ENCODE data around the gene PIP4K2A. TPM values are rescaled to one million over a fixed set of nuclear protein-coding genes. Genes with fewer than 3 reads are reported as not detected.
"Not testable (repeated sequence)": the region's sequence is repeated elsewhere in the genome, so short reads cannot be mapped to it uniquely, and the experiment has no call there.

PIP4K2A gene
- total and polyA plus RNA-seq, 5 donors = 10.1 to 31.7 (median 22.6) TPM

DNA sequence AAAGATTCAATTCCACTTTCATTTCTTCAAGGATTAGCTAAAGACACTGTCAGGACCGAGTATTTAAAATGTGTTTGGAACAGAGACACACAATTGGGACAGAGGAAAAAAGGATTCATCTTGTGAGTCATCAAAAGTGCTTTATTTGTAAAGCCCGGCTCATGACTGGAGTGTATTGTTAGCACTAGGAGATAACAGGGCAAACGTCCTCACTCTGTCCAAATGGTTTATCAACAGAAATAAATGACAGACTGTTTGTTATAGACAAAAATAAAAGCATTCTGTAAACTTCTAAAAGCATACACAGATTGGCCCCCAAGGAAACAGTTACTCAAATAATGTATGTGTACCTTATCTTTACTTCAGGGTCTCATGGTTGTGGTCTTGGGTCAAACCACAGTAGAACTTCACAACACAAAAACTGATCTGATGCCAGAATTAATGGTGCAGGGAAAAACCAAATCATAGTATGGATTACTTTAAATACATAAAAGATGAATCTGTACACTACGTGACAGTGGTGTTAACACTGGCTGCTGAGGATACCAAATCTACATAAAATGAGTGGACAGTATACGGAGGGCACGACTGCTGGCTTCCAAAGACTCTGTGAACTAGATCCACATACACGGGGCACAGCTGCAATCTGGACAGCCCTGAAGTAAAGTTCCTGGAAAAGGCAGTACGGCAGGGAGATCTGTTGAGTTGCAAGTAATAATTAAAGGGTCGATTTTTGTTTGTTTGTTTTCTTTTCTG lies 179.4 kb downstream of the PIP4K2A start:
- WGBS = 63% methylated on average over 9 of the region's 9 CpGs
- intact Hi-C loops (cut with DNase I) = no loop called here
- Histone ChIP-seq H3K4me3 (ENCODE audit: low read length) (no peak overlapping the region), H3K27ac (ENCODE audit: low read length) (no peak overlapping the region), H3K4me1 (ENCODE audit: control insufficient read depth, insufficient read depth, low read length) (peaks cover 8% of the 10 kb centered on the region), H3K9me3 (ENCODE audit: control insufficient read depth, low read length) (no peaks in the 10 kb centered on the region), H3K27me3 (ENCODE audit: control insufficient read depth, insufficient read depth) (no peaks in the 10 kb centered on the region)
- DNase-seq = no peak
- ATAC-seq = peak; percentile 65 to 67

DNA sequence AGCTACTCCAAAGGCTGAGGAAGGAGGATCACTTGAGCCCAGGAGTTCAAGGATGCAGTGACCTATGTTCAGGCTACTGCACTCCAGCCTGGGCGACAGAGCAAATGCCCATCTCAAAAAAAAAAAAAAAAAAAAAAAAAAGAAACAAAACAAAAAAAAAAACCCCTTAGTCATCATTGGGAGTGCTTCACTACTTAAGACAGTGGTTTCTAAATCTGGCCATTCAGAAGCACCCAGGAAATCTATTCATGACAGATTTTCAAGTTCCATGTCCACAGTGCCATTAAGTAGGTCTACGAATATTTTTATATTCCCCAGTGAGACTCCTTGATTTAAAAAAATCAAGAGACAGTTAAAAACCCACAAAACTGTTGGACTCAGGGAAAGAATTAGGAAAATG lies 182.9 kb downstream of the PIP4K2A start:
- no peak for ATAC-seq
- H3K4me3 ChIP-seq (ENCODE audit: low read length) = no peak overlapping the region
- no peak overlapping the region for H3K27ac ChIP-seq (ENCODE audit: low read length)
- 86% methylated on average over 2 of the region's 2 CpGs for WGBS
- no peak for DNase-seq
- intact Hi-C loops (cut with DNase I) = no loop called here
- no peaks in the 10 kb centered on the region for H3K9me3 ChIP-seq (ENCODE audit: control insufficient read depth, low read length)
- H3K4me1 ChIP-seq (ENCODE audit: control insufficient read depth, insufficient read depth, low read length) = peaks cover 4% of the 10 kb centered on the region
- no peaks in the 10 kb centered on the region for H3K27me3 ChIP-seq (ENCODE audit: control insufficient read depth, insufficient read depth)

DNA sequence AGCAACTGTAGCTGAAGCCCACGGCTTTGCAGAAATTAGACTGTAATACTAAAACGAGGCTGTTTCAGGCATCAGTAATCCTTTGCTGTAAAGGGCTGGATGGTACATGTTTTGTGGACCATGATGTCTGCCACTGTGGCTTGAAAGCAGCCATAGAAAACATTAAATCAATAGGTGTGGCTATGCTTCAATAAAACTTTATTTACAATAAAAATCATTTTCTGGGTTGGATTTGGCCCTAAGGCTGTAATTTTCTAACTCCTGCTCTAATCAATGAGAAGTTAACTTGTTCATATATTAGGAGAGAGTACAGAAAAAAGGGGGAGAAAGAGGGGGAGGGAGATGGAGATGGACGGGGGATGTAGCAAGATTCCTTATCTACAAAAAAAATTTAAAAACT lies 183.4 kb downstream of the PIP4K2A start:
- DNase-seq = no peak
- ATAC-seq = no peak
- Histone ChIP-seq H3K4me1 (ENCODE audit: control insufficient read depth, insufficient read depth, low read length) (peaks cover 4% of the 10 kb centered on the region), H3K4me3 (ENCODE audit: low read length) (no peak overlapping the region), H3K9me3 (ENCODE audit: control insufficient read depth, low read length) (no peaks in the 10 kb centered on the region), H3K27me3 (ENCODE audit: control insufficient read depth, insufficient read depth) (no peaks in the 10 kb centered on the region), H3K27ac (ENCODE audit: low read length) (no peak overlapping the region)
- WGBS = 80% methylated on average over 3 of the region's 3 CpGs
- intact Hi-C loops (cut with DNase I) = no loop called here

DNA sequence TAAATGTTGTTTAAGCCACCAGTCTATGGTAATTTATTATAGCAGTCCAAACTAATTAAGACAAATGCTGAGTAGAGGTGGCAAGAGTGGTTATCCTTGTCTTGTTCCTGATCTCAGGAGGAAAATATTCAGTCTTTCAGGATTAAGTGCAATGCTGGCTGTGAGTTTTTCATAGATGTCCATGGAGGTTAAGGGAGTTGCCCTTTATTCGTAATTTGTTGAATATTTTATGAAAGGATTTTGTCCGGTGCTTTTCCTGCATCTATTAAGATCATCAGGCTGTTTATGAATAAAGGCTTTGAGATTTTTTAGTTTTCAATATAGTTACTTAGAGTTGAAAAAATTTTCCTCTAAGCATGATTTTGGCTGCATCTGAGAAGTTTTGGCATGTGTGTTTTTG lies 186.9 kb downstream of the PIP4K2A start:
- no peaks in the 10 kb centered on the region for H3K9me3 ChIP-seq (ENCODE audit: control insufficient read depth, low read length)
- intact Hi-C loops (cut with DNase I) = no loop called here

DNA sequence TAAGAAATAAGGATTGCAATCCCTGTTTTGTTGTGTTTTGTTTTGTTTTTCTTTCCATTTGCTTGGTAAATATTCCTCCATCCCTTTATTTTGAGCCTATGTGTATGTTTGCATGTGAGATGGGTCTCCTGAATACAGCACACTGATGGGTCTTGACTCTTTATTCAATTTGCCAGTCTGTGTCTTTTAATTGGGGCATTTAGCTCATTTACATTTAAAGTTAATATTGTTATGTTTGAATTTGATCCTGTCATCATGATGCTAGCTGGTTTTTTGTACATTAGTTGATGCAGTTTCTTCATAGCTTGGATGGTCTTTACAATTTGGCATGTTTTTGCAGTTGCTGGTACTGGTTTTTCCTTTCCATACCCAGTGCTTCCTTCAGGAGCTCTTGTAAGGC lies 190.0 kb downstream of the PIP4K2A start:
- H3K9me3 ChIP-seq (ENCODE audit: control insufficient read depth, low read length); H3K27ac ChIP-seq (ENCODE audit: low read length); intact Hi-C loops (cut with DNase I); H3K4me1 ChIP-seq (ENCODE audit: control insufficient read depth, insufficient read depth, low read length); ATAC-seq; DNase-seq; H3K27me3 ChIP-seq (ENCODE audit: control insufficient read depth, insufficient read depth); H3K4me3 ChIP-seq (ENCODE audit: low read length): not testable (repeated sequence)

More for the DNA sequence above, 186.9 kb downstream of the PIP4K2A start:
- DNase-seq (no peak), ATAC-seq (no peak)
- Histone ChIP-seq H3K4me1 (ENCODE audit: control insufficient read depth, insufficient read depth, low read length) (no peaks in the 10 kb centered on the region), H3K27me3 (ENCODE audit: control insufficient read depth, insufficient read depth) (no peaks in the 10 kb centered on the region), H3K4me3 (ENCODE audit: low read length) (no peak overlapping the region), H3K27ac (ENCODE audit: low read length) (no peak overlapping the region)
- 89% methylated on average over 2 of the region's 2 CpGs for WGBS

DNA sequence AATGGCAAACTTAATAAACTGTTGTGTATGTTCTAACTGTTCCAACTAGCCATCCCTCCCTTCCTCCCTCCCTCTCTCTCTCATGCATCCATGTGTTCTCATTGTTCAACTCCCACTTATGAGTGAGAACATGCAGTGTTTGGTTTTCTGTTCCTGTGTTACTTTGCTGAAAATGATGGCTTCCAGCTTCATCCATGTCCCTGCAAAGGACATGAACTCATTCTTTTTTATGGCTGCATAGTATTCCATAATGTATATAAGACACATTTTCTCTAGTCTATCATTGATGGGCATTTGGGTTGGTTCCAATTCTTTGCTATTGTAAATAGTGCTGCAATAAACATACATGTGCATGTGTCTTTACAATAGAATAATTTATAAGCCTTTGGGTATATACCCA lies 193.7 kb downstream of the PIP4K2A start:
- H3K27ac ChIP-seq (ENCODE audit: low read length); H3K9me3 ChIP-seq (ENCODE audit: control insufficient read depth, low read length); intact Hi-C loops (cut with DNase I); ATAC-seq; H3K27me3 ChIP-seq (ENCODE audit: control insufficient read depth, insufficient read depth); DNase-seq; H3K4me3 ChIP-seq (ENCODE audit: low read length); H3K4me1 ChIP-seq (ENCODE audit: control insufficient read depth, insufficient read depth, low read length): not testable (repeated sequence)

- 54% methylated on average over 3 of the region's 3 CpGs for WGBS
- H3K27me3 ChIP-seq (ENCODE audit: control insufficient read depth, insufficient read depth) = no peaks in the 10 kb centered on the region
- no peak for ATAC-seq
Observed at GRCh38 chr10:22518167-22518724, 196.1 kb downstream of the PIP4K2A start.

DNA sequence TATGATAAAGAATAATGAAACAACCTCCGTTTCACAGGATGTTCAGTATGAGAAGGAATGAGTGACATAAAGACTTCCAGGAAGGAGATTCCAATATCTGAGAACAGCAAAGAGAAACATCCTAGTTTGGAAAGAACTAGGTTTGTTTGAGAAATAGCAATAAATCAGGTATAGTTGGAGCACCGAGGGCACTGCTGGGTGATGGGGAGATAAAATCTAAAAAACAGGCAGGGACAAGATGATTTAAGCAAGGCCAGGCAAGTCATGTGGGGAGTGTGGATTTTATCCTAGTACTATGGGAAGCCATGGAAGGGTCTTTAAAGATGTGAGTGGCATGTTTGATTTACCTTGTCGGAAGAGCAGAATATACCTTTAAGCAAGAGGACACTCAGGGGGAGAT lies 199.4 kb downstream of the PIP4K2A start:
- DNase-seq = no peak
- no peak overlapping the region for H3K4me3 ChIP-seq (ENCODE audit: low read length)
- 80% methylated on average over 3 of the region's 3 CpGs for WGBS
- no peaks in the 10 kb centered on the region for H3K4me1 ChIP-seq (ENCODE audit: control insufficient read depth, insufficient read depth, low read length)
- H3K9me3 ChIP-seq (ENCODE audit: control insufficient read depth, low read length) = no peaks in the 10 kb centered on the region
- no peak overlapping the region for H3K27ac ChIP-seq (ENCODE audit: low read length)
- intact Hi-C loops (cut with DNase I) = no loop called here
- no peak for ATAC-seq
- H3K27me3 ChIP-seq (ENCODE audit: control insufficient read depth, insufficient read depth) = no peaks in the 10 kb centered on the region

More at GRCh38 chr10:22518167-22518724, 196.1 kb downstream of the PIP4K2A start:
- Histone ChIP-seq H3K9me3 (ENCODE audit: control insufficient read depth, low read length) (no peaks in the 10 kb centered on the region), H3K4me3 (ENCODE audit: low read length) (no peak overlapping the region), H3K4me1 (ENCODE audit: control insufficient read depth, insufficient read depth, low read length) (no peaks in the 10 kb centered on the region), H3K27ac (ENCODE audit: low read length) (no peak overlapping the region)
- intact Hi-C loops (cut with DNase I) = no loop called here
- no peak for DNase-seq

- ATAC-seq; intact Hi-C loops (cut with DNase I); H3K9me3 ChIP-seq (ENCODE audit: control insufficient read depth, low read length); H3K4me1 ChIP-seq (ENCODE audit: control insufficient read depth, insufficient read depth, low read length); H3K27me3 ChIP-seq (ENCODE audit: control insufficient read depth, insufficient read depth); H3K4me3 ChIP-seq (ENCODE audit: low read length); H3K27ac ChIP-seq (ENCODE audit: low read length); DNase-seq: not testable (repeated sequence)
- WGBS = 96% methylated on average over 3 of the region's 3 CpGs
Observed at GRCh38 chr10:22514414-22514758, 200.0 kb downstream of the PIP4K2A start.

GRCh38 chr10:22513483-22514413 lies 200.6 kb downstream of the PIP4K2A start:
- H3K9me3 ChIP-seq (ENCODE audit: control insufficient read depth, low read length); ATAC-seq: not testable (repeated sequence)

GRCh38 chr10:22512015-22512414 lies 202.4 kb downstream of the PIP4K2A start:
- intact Hi-C loops (cut with DNase I); H3K9me3 ChIP-seq (ENCODE audit: control insufficient read depth, low read length); H3K27me3 ChIP-seq (ENCODE audit: control insufficient read depth, insufficient read depth); H3K27ac ChIP-seq (ENCODE audit: low read length); H3K4me3 ChIP-seq (ENCODE audit: low read length); DNase-seq; ATAC-seq; H3K4me1 ChIP-seq (ENCODE audit: control insufficient read depth, insufficient read depth, low read length): not testable (repeated sequence)
- 86% methylated on average over 5 of the region's 5 CpGs for WGBS

More at GRCh38 chr10:22513483-22514413, 200.6 kb downstream of the PIP4K2A start:
- H3K27ac ChIP-seq (ENCODE audit: low read length); intact Hi-C loops (cut with DNase I); DNase-seq; H3K27me3 ChIP-seq (ENCODE audit: control insufficient read depth, insufficient read depth); H3K4me3 ChIP-seq (ENCODE audit: low read length); H3K4me1 ChIP-seq (ENCODE audit: control insufficient read depth, insufficient read depth, low read length): not testable (repeated sequence)
- 63% methylated on average over 19 of the region's 19 CpGs for WGBS

Data from right cardiac atrium (tissue), 5 donors.